Type B pancreatic cell (in vitro differentiated cells): ENCODE results near the gene IRS4. TPM values are rescaled to one million over a fixed set of nuclear protein-coding genes. Genes with fewer than 3 reads are reported as not detected.

Experiments used
- DNase-seq: peaks from one replicate; pipeline ENCODE4 v3.0.0; 2021; ENCODE audit warnings: mixed read lengths; ENCODE audit not compliant: unreplicated experiment; ENCODE audit errors: extremely low spot score
- H3K27ac Mint-ChIP-seq: 2 replicates; pipeline ENCODE4 v1.8.0; 2021; ENCODE audit warnings: mild to moderate bottlenecking, mixed read lengths
- H3K27me3 Mint-ChIP-seq: 2 replicates; pipeline ENCODE4 v1.8.0; 2021; ENCODE audit warnings: mixed read lengths
- H3K36me3 Mint-ChIP-seq: 2 replicates; pipeline ENCODE4 v1.8.0; 2021; ENCODE audit warnings: mixed read lengths
- H3K4me1 Mint-ChIP-seq: one replicate; pipeline ENCODE4 v1.8.0; 2021; ENCODE audit warnings: mixed read lengths; ENCODE audit not compliant: unreplicated experiment
- H3K4me3 Mint-ChIP-seq: 2 replicates; pipeline ENCODE4 v1.8.0; 2021; ENCODE audit warnings: mild to moderate bottlenecking, mixed read lengths
- H3K9me3 Mint-ChIP-seq: 2 replicates; pipeline ENCODE4 v1.8.0; 2021; ENCODE audit warnings: mixed read lengths
- total RNA-seq: library from RNA; stranded (reverse); gene quantifications from 2 replicates; pipeline ENCODE4 v1.2.1, GENCODE V29; 2021; ENCODE audit warnings: low replicate concordance
- TF ChIP-seq, protein P1 (sequence below): fragments of 200-600 bp; sonication (generic); conservative IDR thresholded peaks from 2 replicates; pipeline ENCODE4 v1.5.0; 2021; ENCODE audit warnings: antibody characterized with exemption, mild to moderate bottlenecking

Gene IRS4
- total RNA-seq, 1 donor from 2014 or later: 13.7 TPM

DNA sequence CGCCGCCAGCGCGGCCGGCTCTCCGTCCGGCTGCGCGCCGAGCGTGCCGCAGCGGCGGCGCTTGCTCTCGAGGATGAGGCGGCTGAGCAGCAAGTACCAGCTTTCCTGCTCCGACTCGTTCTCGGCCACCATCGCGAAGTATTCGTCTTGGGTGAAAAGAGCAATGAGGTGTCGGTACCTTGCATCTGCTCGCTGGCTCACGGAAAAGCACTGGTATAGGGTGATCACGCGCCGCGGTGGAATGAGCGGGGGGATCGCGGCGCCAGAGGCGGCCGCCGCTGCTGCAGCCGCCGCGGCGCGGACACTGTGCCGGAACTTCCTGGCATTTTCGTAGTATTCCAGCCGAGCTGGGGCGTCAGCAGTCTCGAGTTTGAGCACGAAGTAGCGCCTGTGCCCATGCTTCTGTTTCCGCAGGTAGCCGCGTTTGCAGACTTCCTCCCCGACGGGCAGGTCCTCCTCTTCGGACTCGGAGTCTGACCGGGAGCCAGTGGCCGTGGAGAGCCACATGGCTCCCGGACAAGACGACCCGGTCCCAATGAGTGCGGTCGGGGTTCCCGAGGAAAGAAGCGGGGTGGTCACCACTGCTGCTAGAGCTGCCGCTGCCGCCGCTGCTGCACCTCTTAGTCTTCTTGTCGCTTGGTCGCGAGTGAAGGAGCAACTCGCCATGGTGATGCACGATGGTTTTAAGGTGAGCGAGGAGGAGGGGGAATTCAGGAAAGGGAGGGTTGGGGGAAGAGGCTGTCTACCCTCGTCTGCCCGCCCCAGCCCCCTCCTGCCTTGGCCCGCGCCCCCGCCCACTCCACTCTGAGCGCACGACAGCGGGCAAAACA lies 469 bp downstream of the IRS4 start:
- Mint-ChIP-seq H3K27ac (no peak overlapping the region), H3K9me3 (no peaks in the 10 kb centered on the region), H3K4me3 (peak overlapping the region; percentile 93), H3K27me3 (peaks cover 90% of the 10 kb centered on the region), H3K36me3 (no peaks in the 10 kb centered on the region), H3K4me1 (peaks cover 5% of the 10 kb centered on the region)
- TF ChIP-seq, protein P1, sequence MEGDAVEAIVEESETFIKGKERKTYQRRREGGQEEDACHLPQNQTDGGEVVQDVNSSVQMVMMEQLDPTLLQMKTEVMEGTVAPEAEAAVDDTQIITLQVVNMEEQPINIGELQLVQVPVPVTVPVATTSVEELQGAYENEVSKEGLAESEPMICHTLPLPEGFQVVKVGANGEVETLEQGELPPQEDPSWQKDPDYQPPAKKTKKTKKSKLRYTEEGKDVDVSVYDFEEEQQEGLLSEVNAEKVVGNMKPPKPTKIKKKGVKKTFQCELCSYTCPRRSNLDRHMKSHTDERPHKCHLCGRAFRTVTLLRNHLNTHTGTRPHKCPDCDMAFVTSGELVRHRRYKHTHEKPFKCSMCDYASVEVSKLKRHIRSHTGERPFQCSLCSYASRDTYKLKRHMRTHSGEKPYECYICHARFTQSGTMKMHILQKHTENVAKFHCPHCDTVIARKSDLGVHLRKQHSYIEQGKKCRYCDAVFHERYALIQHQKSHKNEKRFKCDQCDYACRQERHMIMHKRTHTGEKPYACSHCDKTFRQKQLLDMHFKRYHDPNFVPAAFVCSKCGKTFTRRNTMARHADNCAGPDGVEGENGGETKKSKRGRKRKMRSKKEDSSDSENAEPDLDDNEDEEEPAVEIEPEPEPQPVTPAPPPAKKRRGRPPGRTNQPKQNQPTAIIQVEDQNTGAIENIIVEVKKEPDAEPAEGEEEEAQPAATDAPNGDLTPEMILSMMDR: no peak
- DNase-seq: no peak

DNA sequence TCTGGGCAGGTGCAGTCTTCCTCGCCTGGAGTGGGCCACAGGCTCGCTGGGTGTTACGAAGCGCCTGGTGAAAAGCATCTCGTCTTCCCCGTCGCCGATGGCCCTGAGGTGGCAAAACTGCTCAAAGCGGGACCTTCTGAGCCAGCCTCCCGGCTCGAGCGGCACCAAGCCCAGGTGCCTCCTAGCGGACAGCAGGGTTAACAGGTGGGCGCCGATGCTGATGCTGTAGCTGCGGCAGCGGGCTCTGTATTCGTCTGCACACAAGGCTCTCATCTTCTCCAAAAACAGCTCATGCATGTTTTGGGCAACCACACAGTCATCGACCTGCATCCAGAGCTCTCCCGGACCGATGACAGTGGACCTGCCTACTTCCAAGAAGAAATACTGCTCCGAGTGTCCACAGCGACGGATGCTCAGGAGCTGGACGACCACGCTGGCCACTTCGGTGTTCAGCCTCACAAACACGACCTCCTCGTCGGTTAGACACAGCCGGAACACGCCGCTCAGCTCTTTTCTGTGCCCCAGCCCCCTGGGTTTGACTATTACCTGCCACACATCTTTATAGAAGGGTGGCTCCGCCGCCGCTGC lies 1.2 kb downstream of the IRS4 start:
- H3K27me3 Mint-ChIP-seq: peaks cover 93% of the 10 kb centered on the region
- H3K4me3 Mint-ChIP-seq: peak overlapping the region; percentile 84
- TF ChIP-seq, protein P1: peak; percentile 56
- H3K4me1 Mint-ChIP-seq: peaks cover 5% of the 10 kb centered on the region
- no peak for DNase-seq
- no peaks in the 10 kb centered on the region for H3K9me3 Mint-ChIP-seq
- H3K36me3 Mint-ChIP-seq: no peaks in the 10 kb centered on the region
- no peak overlapping the region for H3K27ac Mint-ChIP-seq

DNA sequence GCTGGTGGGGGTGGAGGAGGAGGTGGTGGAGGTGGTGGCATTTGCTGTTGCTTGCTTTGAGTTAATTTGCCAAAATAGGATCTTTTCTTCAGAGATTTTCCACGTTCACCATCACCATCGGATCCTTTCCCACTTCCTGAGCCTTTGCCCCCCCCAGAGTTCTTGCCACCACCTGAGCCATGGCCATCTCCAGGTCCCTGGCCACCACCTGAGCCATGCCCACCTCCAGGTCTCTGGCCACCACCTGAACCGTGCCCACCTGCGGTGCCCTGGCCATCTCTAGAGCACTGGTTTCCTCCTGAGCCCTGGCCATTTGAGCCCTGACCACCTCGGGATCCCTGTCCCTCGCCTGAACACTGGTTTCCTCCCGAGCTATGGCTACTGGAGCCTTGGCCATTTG lies 1.9 kb downstream of the IRS4 start:
- Mint-ChIP-seq H3K36me3 (no peaks in the 10 kb centered on the region), H3K27me3 (peaks cover 93% of the 10 kb centered on the region), H3K27ac (no peak overlapping the region), H3K4me3 (peak overlapping the region; percentile 84), H3K4me1 (peaks cover 5% of the 10 kb centered on the region), H3K9me3 (no peaks in the 10 kb centered on the region)
- no peak for DNase-seq
- TF ChIP-seq, protein P1: no peak

DNA sequence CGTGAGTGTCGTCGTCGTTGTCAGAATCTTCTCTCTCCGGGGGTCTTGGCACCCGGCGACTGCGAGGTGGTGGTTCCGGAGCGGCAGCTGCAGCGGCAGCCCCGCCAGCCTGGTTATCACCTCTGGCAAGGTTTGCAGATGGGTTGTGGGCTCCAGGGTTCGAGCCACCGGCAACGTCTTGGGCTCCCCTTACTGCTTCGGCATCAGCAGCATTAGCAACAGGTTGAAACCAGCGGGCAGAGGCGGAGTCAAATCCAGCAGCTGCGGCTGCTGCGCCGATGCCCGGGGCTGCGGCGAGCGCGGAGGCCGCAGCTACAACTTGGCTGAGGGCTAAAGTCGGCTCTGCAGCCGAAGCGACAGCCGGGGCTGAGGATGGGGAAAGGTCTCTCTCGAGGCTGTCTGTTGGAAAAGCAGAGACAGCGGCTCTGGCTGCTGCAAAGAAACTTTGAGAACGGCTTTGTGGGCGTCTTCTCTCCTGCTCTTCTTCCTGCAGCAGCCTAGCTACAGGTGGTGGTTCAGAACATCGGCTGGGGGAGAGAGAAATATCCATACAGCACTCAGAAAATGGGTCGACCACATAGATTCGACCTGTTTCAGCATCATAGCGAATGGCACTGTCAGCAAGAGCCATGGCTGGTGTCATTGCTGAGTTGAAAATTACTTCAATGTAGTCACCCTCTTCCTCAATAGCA lies 3.6 kb downstream of the IRS4 start:
- TF ChIP-seq, protein P1: no peak
- H3K27me3 Mint-ChIP-seq: peaks cover 99% of the 10 kb centered on the region
- H3K27ac Mint-ChIP-seq: no peak overlapping the region
- H3K4me1 Mint-ChIP-seq: peaks cover 5% of the 10 kb centered on the region
- DNase-seq: no peak
- H3K4me3 Mint-ChIP-seq: peak overlapping the region; percentile 81
- H3K36me3 Mint-ChIP-seq: no peaks in the 10 kb centered on the region
- H3K9me3 Mint-ChIP-seq: no peaks in the 10 kb centered on the region

DNA sequence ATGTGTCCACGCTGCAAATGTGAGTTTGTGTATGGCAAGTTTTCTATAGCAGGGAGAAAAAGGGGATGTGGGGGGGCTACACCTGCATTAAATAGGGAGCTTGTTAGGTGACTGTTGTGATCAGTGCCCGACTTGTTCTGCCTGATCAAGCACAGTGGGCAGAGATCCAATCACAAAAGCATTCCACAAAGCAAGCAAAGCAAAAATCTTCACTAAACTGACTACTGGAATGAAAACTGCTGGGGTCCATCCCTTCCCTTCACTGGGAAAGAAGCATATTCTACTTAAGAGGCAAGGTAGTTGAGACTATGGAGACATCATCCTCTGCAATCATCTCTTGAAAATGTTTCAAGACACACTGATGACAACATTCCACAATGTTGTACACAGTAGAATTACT lies 5.2 kb downstream of the IRS4 start:
- TF ChIP-seq, protein P1: no peak
- Mint-ChIP-seq H3K4me1 (peaks cover 5% of the 10 kb centered on the region), H3K27ac (no peak overlapping the region), H3K4me3 (peak overlapping the region; percentile 81), H3K36me3 (no peaks in the 10 kb centered on the region), H3K9me3 (no peaks in the 10 kb centered on the region), H3K27me3 (peaks cover 91% of the 10 kb centered on the region)
- no peak for DNase-seq
